BLaER1 treated with 17β-estradiol and CSF1 and Interleukin-3, amounts not matched to agents 10 nM and 100 nM (cell line): Measurements from ENCODE around the gene MID2.

Experiments used
- H3K27ac ChIP-seq, 11 experiments: shearing (Covaris generic); formaldehyde crosslinking; 2 replicates each; pipeline ENCODE4 v1.8.1; 2022
- H3K27me3 ChIP-seq, 11 experiments: shearing (Covaris generic); formaldehyde crosslinking; 2 replicates each; pipeline ENCODE4 v1.8.1; 2022
- H3K36me3 ChIP-seq, 11 experiments: shearing (Covaris generic); formaldehyde crosslinking; 2 replicates each; pipeline ENCODE4 v1.8.1; 2022
- H3K4me1 ChIP-seq, 10 experiments: shearing (Covaris generic); formaldehyde crosslinking; 2 replicates each; pipeline ENCODE4 v1.8.1; 2022
- H3K4me2 ChIP-seq, 11 experiments: shearing (Covaris generic); formaldehyde crosslinking; 2 replicates each; pipeline ENCODE4 v1.8.1; 2022
- H3K4me3 ChIP-seq, 10 experiments: shearing (Covaris generic); formaldehyde crosslinking; 2 replicates each; pipeline ENCODE4 v1.8.1; 2022
- H3K9ac ChIP-seq, 11 experiments: shearing (Covaris generic); formaldehyde crosslinking; 2 replicates each; pipeline ENCODE4 v1.8.1; 2022
- H3K9me3 ChIP-seq, 11 experiments: shearing (Covaris generic); formaldehyde crosslinking; replicated peaks in 1 of 11; 2 replicates each; pipeline ENCODE4 v1.8.1; 2022
- H4K20me1 ChIP-seq, 11 experiments: shearing (Covaris generic); formaldehyde crosslinking; 2 replicates each; pipeline ENCODE4 v1.8.1; 2022
- Cebpa-rat ChIP-seq, 11 experiments: shearing (Covaris generic); IDR thresholded peaks; 2 replicates each; pipeline ENCODE4 v1.8.1; 2022

The MID2 gene

GRCh38 chrX:107818900-107819521 is 6.7 kb upstream of the MID2 start:
- Histone ChIP-seq H4K20me1 (no peaks in the 10 kb centered on the region), H3K9me3 (peaks cover 33 to 44% (median 38%) of the 10 kb centered on the region in 11 experiments), H3K4me1 (peaks cover 0 to 6% (median 0%) of the 10 kb centered on the region in 10 experiments; a peak in 2 of 20 replicates), H3K4me3 (peak overlapping the region in 2 of 10 experiments; percentile 5 to 38; a peak in 3 of 20 replicates), H3K9ac (no peak overlapping the region), H3K27ac (no peak overlapping the region), H3K36me3 (no peaks in the 10 kb centered on the region), H3K4me2 (no peak overlapping the region), H3K27me3 (peaks cover 7 to 63% (median 43%) of the 10 kb centered on the region in 11 experiments; a peak in 20 of 22 replicates)
- TF ChIP-seq Cebpa-rat (IDR thresholded peaks at IDR 0.05) = no peak

GRCh38 chrX:107823042-107823441 is 2.6 kb upstream of the MID2 start:
- Histone ChIP-seq H3K27me3 (peaks cover 42 to 83% (median 70%) of the 10 kb centered on the region in 11 experiments), H3K4me1 (peaks cover 0 to 7% (median 0%) of the 10 kb centered on the region in 10 experiments; a peak in 4 of 20 replicates), H3K4me2 (no peak overlapping the region), H3K9me3 (peaks cover 23 to 45% (median 31%) of the 10 kb centered on the region in 11 experiments), H3K36me3 (no peaks in the 10 kb centered on the region), H3K4me3 (no peak overlapping the region), H3K9ac (no peak overlapping the region), H3K27ac (no peak overlapping the region), H4K20me1 (peaks cover 0 to 11% (median 0%) of the 10 kb centered on the region in 11 experiments; a peak in 2 of 22 replicates)
- no peak for TF ChIP-seq Cebpa-rat (IDR thresholded peaks at IDR 0.05)

- no peak overlapping the region for H3K4me3 ChIP-seq
- no peak overlapping the region for H3K27ac ChIP-seq
- TF ChIP-seq Cebpa-rat (IDR thresholded peaks at IDR 0.05) = no peak
- peaks cover 46 to 87% (median 74%) of the 10 kb centered on the region in 11 experiments for H3K27me3 ChIP-seq
- H3K4me2 ChIP-seq = 0 out of 22 replicates have a peak overlapping the region, but pooled peaks of 1 of the 11 experiments have one; percentile 5
- peaks cover 18 to 41% (median 26%) of the 10 kb centered on the region in 11 experiments for H3K9me3 ChIP-seq
- peaks cover 0 to 7% (median 0%) of the 10 kb centered on the region in 10 experiments; a peak in 4 of 20 replicates for H3K4me1 ChIP-seq
- no peaks in the 10 kb centered on the region for H3K36me3 ChIP-seq
- H3K9ac ChIP-seq = no peak overlapping the region
- H4K20me1 ChIP-seq = peaks cover 0 to 11% (median 0%) of the 10 kb centered on the region in 11 experiments; a peak in 2 of 22 replicates
These were observed 2.2 kb upstream of the MID2 start for GRCh38 chrX:107823456-107823855.

GRCh38 chrX:107826238-107827029 is 768 bp downstream of the MID2 start:
- H3K36me3 ChIP-seq = no peaks in the 10 kb centered on the region
- H3K9me3 ChIP-seq = peaks cover 0 to 18% (median 4%) of the 10 kb centered on the region in 11 experiments; a peak in 6 of 22 replicates
- H3K4me2 ChIP-seq = peak overlapping the region; percentile 78 to 92 (median 90)
- H3K27me3 ChIP-seq = peaks cover 72 to 100% (median 94%) of the 10 kb centered on the region in 11 experiments
- H4K20me1 ChIP-seq = peaks cover 0 to 11% (median 0%) of the 10 kb centered on the region in 11 experiments; a peak in 2 of 22 replicates
- H3K4me1 ChIP-seq = peaks cover 0 to 7% (median 0%) of the 10 kb centered on the region in 10 experiments; a peak in 4 of 20 replicates
- H3K4me3 ChIP-seq = peak overlapping the region; percentile 48 to 70 (median 58)
- no peak for TF ChIP-seq Cebpa-rat (IDR thresholded peaks at IDR 0.05)
- peak overlapping the region in 4 of 11 experiments; percentile 22 to 43 (median 26); a peak in 5 of 22 replicates for H3K27ac ChIP-seq
- H3K9ac ChIP-seq = peak overlapping the region; percentile 27 to 68 (median 64); a peak in 21 of 22 replicates

- peak overlapping the region; percentile 78 to 92 (median 90); a peak in 20 of 22 replicates for H3K4me2 ChIP-seq
- peak overlapping the region in 3 of 11 experiments; percentile 65 to 68 (median 66); a peak in 3 of 22 replicates for H3K9ac ChIP-seq
- peaks cover 76 to 100% (median 95%) of the 10 kb centered on the region in 11 experiments for H3K27me3 ChIP-seq
These were observed 1.6 kb downstream of the MID2 start for GRCh38 chrX:107827030-107827831.

GRCh38 chrX:107827852-107828251 is 2.2 kb downstream of the MID2 start:
- Histone ChIP-seq H3K4me1 (peaks cover 0 to 7% (median 0%) of the 10 kb centered on the region in 10 experiments; a peak in 4 of 20 replicates), H3K27me3 (peaks cover 82 to 100% (median 95%) of the 10 kb centered on the region in 11 experiments), H3K36me3 (no peaks in the 10 kb centered on the region), H3K27ac (no peak overlapping the region), H3K9ac (no peak overlapping the region), H3K4me2 (no peak overlapping the region), H4K20me1 (peaks cover 0 to 11% (median 0%) of the 10 kb centered on the region in 11 experiments; a peak in 2 of 22 replicates), H3K9me3 (peaks cover 0 to 18% (median 4%) of the 10 kb centered on the region in 11 experiments; a peak in 5 of 22 replicates), H3K4me3 (no peak overlapping the region)
- no peak for TF ChIP-seq Cebpa-rat (IDR thresholded peaks at IDR 0.05)

More at GRCh38 chrX:107827030-107827831, 1.6 kb downstream of the MID2 start:
- peaks cover 0 to 7% (median 0%) of the 10 kb centered on the region in 10 experiments; a peak in 4 of 20 replicates for H3K4me1 ChIP-seq
- no peak for TF ChIP-seq Cebpa-rat (IDR thresholded peaks at IDR 0.05)
- H3K4me3 ChIP-seq = peak overlapping the region in 7 of 10 experiments; percentile 48 to 70 (median 58); a peak in 11 of 20 replicates
- H3K27ac ChIP-seq = no peak overlapping the region
- H3K9me3 ChIP-seq = peaks cover 0 to 18% (median 4%) of the 10 kb centered on the region in 11 experiments; a peak in 5 of 22 replicates
- no peaks in the 10 kb centered on the region for H3K36me3 ChIP-seq
- H4K20me1 ChIP-seq = peaks cover 0 to 11% (median 0%) of the 10 kb centered on the region in 11 experiments; a peak in 2 of 22 replicates

- Histone ChIP-seq H3K36me3 (no peaks in the 10 kb centered on the region), H3K4me3 (no peak overlapping the region), H3K4me2 (no peak overlapping the region), H3K9ac (no peak overlapping the region), H3K9me3 (peaks cover 0 to 15% (median 1%) of the 10 kb centered on the region in 11 experiments; a peak in 5 of 22 replicates), H3K27me3 (peaks cover 80 to 100% (median 97%) of the 10 kb centered on the region in 11 experiments), H3K27ac (no peak overlapping the region), H3K4me1 (peaks cover 0 to 7% (median 0%) of the 10 kb centered on the region in 10 experiments; a peak in 2 of 20 replicates), H4K20me1 (peaks cover 0 to 11% (median 0%) of the 10 kb centered on the region in 11 experiments; a peak in 2 of 22 replicates)
- TF ChIP-seq Cebpa-rat (IDR thresholded peaks at IDR 0.05) = no peak
These were observed 4.2 kb downstream of the MID2 start for GRCh38 chrX:107829878-107830277.
